Measurements from ENCODE around the gene DCUN1D5. TPM values are rescaled to one million over a fixed set of nuclear protein-coding genes. Genes with fewer than 3 reads are reported as not detected.

Gene DCUN1D5
- total RNA-seq, 4 donors from 2014 or later, result 50.0 to 88.0 (median 63.9) TPM

GRCh38 chr11:103077554-103077953 is 14.4 kb downstream of the DCUN1D5 start:
- no peak overlapping the region for H3K27ac ChIP-seq
- peaks cover 0 to 80% (median 5%) of the 10 kb centered on the region in 3 donors for H3K36me3 ChIP-seq
- 72 to 75% methylated on average over 3 of the region's 3 CpGs for WGBS, 2 donors
- no peak overlapping the region for H3K4me3 ChIP-seq
- H3K9me3 ChIP-seq, result no peaks in the 10 kb centered on the region
- intact Hi-C loops (cut with DNase I), result no loop called here
- no peak for TF ChIP-seq POLR2A (IDR thresholded peaks at IDR 0.05)
- TF ChIP-seq, protein P1, sequence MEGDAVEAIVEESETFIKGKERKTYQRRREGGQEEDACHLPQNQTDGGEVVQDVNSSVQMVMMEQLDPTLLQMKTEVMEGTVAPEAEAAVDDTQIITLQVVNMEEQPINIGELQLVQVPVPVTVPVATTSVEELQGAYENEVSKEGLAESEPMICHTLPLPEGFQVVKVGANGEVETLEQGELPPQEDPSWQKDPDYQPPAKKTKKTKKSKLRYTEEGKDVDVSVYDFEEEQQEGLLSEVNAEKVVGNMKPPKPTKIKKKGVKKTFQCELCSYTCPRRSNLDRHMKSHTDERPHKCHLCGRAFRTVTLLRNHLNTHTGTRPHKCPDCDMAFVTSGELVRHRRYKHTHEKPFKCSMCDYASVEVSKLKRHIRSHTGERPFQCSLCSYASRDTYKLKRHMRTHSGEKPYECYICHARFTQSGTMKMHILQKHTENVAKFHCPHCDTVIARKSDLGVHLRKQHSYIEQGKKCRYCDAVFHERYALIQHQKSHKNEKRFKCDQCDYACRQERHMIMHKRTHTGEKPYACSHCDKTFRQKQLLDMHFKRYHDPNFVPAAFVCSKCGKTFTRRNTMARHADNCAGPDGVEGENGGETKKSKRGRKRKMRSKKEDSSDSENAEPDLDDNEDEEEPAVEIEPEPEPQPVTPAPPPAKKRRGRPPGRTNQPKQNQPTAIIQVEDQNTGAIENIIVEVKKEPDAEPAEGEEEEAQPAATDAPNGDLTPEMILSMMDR (IDR thresholded peaks at IDR 0.05), result no peak
- H3K4me1 ChIP-seq, result peaks cover 0 to 23% (median 0%) of the 10 kb centered on the region in 3 donors
- H3K27me3 ChIP-seq, result no peaks in the 10 kb centered on the region
- no peak for DNase-seq

DNA sequence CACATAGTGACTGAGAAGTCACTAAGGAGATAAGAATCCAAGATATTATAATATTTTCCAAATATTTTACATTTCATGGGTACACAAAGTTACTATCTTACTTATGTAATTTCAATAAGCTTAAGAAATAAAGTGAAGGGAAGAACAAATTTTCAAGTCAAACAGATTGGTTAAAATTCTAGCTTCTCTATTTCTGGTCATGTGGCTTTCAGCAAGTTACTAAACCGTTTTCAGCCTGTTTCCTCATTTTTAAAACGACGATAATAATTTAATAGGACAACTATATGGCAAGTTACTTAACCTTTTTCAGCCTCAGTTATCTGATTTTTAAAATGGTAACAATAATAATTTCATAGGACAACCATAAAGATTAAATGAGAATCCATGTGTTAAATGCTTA is 15.6 kb downstream of the DCUN1D5 start:
- DNase-seq, result no peak
- peaks cover 0 to 23% (median 0%) of the 10 kb centered on the region in 3 donors for H3K4me1 ChIP-seq
- no peak overlapping the region for H3K27ac ChIP-seq
- peaks cover 0 to 69% (median 5%) of the 10 kb centered on the region in 3 donors for H3K36me3 ChIP-seq
- no peak for TF ChIP-seq POLR2A (IDR thresholded peaks at IDR 0.05)
- TF ChIP-seq, protein P1 (IDR thresholded peaks at IDR 0.05), result no peak
- no peaks in the 10 kb centered on the region for H3K27me3 ChIP-seq
- no peak overlapping the region for H3K4me3 ChIP-seq
- intact Hi-C loops (cut with DNase I), result no loop called here
- WGBS, 2 donors, result 83 to 88% methylated on average over 3 of the region's 3 CpGs
- no peaks in the 10 kb centered on the region for H3K9me3 ChIP-seq

GRCh38 chr11:103071008-103071407 is 21.0 kb downstream of the DCUN1D5 start:
- no peak overlapping the region for H3K4me3 ChIP-seq
- no peaks in the 10 kb centered on the region for H3K9me3 ChIP-seq
- H3K27me3 ChIP-seq, result no peaks in the 10 kb centered on the region
- no peak for TF ChIP-seq POLR2A (IDR thresholded peaks at IDR 0.05)
- TF ChIP-seq, protein P1 (IDR thresholded peaks at IDR 0.05), result no peak
- H3K4me1 ChIP-seq, result no peaks in the 10 kb centered on the region
- DNase-seq, result no peak
- peaks cover 0 to 37% (median 0%) of the 10 kb centered on the region in 3 donors for H3K36me3 ChIP-seq
- no peak overlapping the region for H3K27ac ChIP-seq
- intact Hi-C loops (cut with DNase I), result no loop called here

DNA sequence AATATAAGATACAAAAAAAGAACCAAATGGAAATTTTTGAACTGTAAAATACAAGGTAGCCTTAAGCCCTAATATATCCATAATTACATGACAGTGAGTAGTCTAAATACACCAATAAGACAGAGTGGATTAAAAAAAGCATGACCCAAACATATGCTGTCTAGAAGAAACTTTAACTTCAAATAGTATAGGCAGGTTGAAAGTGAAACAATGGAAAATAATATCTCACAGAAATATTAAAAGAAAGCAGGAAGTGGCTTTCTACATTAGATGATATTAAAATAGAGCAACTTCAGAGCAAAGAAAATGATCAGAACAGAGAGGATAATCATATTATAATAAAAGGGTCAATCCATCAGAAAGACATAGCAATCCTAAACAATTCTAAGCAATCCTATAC is 21.8 kb downstream of the DCUN1D5 start:
- H3K27me3 ChIP-seq, result no peaks in the 10 kb centered on the region
- no peaks in the 10 kb centered on the region for H3K4me1 ChIP-seq
- TF ChIP-seq, protein P1 (IDR thresholded peaks at IDR 0.05), result no peak
- no peak for TF ChIP-seq POLR2A (IDR thresholded peaks at IDR 0.05)
- no peak overlapping the region for H3K4me3 ChIP-seq
- intact Hi-C loops (cut with DNase I), result no loop called here
- H3K27ac ChIP-seq, result no peak overlapping the region
- H3K9me3 ChIP-seq, result no peaks in the 10 kb centered on the region
- peaks cover 0 to 36% (median 0%) of the 10 kb centered on the region in 3 donors for H3K36me3 ChIP-seq
- no peak for DNase-seq

DNA sequence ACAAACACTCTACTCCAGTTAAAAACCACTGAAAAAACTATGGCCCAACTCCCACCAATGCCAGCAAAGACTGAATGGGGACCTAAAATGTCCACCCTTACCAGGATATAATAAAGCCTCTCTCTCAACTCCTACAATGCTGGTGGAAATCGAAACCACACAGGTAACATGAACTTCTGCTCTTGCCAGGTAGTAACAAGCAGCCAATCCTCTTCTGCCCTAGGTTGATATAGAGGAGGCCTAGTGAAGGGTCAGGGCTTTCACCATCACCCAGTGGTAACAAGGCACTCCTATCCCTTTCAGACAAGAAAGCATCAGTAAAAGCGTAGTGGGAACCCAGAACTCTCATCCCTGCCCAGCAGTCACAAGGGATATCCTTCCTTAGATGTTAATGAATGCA is 22.6 kb downstream of the DCUN1D5 start:
- Histone ChIP-seq H3K9me3 (no peaks in the 10 kb centered on the region), H3K4me3 (no peak overlapping the region), H3K27me3 (no peaks in the 10 kb centered on the region), H3K4me1 (no peaks in the 10 kb centered on the region), H3K27ac (no peak overlapping the region), H3K36me3 (peaks cover 0 to 36% (median 0%) of the 10 kb centered on the region in 3 donors)
- intact Hi-C loops (cut with DNase I), result no loop called here
- TF ChIP-seq, protein P1 (IDR thresholded peaks at IDR 0.05), result no peak
- TF ChIP-seq POLR2A (IDR thresholded peaks at IDR 0.05), result no peak
- 93% methylated on average over 2 of the region's 2 CpGs for WGBS, 2 donors
- no peak for DNase-seq

Measured in esophagus squamous epithelium (tissue), 5 donors.